Panc1 (cell line): ENCODE measurements around the gene HAL.

Experiments
- CTCF ChIP-seq: fragments of 450-650 bp; IDR thresholded peaks from 2 replicates; pipeline ENCODE4 v1.5.1; 2017; ENCODE audit warnings: mild to moderate bottlenecking
- POLR2AphosphoS5 ChIP-seq: IDR thresholded peaks from 2 replicates; pipeline ENCODE4 v1.6.1; 2012; ENCODE audit warnings: mild to moderate bottlenecking, low read depth, low read length, moderate library complexity
- REST ChIP-seq, 2 experiments: IDR thresholded peaks; 2 replicates each; pipeline ENCODE4 v1.6.1; 2011 to 2012; ENCODE audit warnings: low read depth in 2 of 2, control low read depth in 1 of 2, low read length in 1 of 2, mild to moderate bottlenecking in 1 of 2, moderate library complexity in 1 of 2; ENCODE audit not compliant: insufficient read depth in 1 of 2
- SIN3A ChIP-seq: IDR thresholded peaks from 2 replicates; pipeline ENCODE4 v1.6.1; 2012; ENCODE audit warnings: low read depth, mild to moderate bottlenecking, low read length, moderate library complexity, borderline replicate concordance; ENCODE audit not compliant: insufficient read depth
- TCF7L2 ChIP-seq: IDR thresholded peaks from 2 replicates; pipeline ENCODE4 v1.6.1; 2011; ENCODE audit warnings: mild to moderate bottlenecking, low read depth, low read length, inconsistent platforms

GRCh38 chr12:95959107-95959506 lies 37.0 kb downstream of the HAL start:
- TF ChIP-seq CTCF (peak; percentile 49), SIN3A (no peak), REST (IDR thresholded peaks at IDR 0.05; ENCODE audit: insufficient read depth in 1 of 2, low read depth in 2 of 2, low read length in 1 of 2) (no peak), POLR2AphosphoS5 (no peak), TCF7L2 (no peak)
